ENCODE measurements around the gene CDC45. TPM values are rescaled to one million over a fixed set of nuclear protein-coding genes. Genes with fewer than 3 reads are reported as not detected.

The CDC45 gene
- total RNA-seq, 1 donor from 2014 or later, result 31.2 TPM

DNA sequence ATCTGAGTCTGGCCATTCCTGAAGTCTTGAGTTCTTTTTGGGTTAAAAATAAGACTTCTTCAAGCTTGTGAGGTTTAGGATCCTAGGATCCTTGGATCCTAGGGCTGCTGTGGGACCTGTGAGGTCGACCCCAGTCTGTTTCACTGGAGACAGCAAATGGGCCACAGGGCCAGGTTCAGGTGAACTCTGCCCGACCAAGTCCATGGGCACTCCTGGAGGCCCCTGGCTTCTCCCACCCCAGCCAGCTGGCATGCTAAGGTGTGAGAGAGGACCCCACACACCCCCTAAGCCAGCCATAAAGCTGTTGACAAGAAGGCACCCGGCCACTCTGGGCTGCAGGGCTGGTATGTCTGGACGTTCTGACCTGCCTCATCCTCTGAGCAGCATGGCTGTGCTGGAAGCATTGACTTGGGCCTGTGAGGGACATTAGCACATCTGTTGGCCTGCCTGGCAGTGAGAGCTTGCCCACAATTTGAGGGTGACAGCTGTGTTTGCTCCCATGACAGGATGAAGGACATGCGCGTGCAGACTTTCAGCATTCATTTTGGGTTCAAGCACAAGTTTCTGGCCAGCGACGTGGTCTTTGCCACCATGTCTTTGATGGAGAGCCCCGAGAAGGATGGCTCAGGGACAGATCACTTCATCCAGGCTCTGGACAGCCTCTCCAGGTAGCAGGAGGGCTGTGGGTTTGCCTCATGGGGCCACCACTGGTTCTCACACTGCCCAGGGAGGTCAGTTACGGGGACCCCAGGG lies 28.5 kb downstream of the CDC45 start:
- no peak overlapping the region for H3K4me3 ChIP-seq (ENCODE audit: low read depth, low read length)
- no peak for DNase-seq (ENCODE audit: low read depth)
- TF ChIP-seq, protein P1, sequence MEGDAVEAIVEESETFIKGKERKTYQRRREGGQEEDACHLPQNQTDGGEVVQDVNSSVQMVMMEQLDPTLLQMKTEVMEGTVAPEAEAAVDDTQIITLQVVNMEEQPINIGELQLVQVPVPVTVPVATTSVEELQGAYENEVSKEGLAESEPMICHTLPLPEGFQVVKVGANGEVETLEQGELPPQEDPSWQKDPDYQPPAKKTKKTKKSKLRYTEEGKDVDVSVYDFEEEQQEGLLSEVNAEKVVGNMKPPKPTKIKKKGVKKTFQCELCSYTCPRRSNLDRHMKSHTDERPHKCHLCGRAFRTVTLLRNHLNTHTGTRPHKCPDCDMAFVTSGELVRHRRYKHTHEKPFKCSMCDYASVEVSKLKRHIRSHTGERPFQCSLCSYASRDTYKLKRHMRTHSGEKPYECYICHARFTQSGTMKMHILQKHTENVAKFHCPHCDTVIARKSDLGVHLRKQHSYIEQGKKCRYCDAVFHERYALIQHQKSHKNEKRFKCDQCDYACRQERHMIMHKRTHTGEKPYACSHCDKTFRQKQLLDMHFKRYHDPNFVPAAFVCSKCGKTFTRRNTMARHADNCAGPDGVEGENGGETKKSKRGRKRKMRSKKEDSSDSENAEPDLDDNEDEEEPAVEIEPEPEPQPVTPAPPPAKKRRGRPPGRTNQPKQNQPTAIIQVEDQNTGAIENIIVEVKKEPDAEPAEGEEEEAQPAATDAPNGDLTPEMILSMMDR (conservative IDR thresholded peaks at IDR 0.05; ENCODE audit: low read depth, low read length), result no peak

DNA sequence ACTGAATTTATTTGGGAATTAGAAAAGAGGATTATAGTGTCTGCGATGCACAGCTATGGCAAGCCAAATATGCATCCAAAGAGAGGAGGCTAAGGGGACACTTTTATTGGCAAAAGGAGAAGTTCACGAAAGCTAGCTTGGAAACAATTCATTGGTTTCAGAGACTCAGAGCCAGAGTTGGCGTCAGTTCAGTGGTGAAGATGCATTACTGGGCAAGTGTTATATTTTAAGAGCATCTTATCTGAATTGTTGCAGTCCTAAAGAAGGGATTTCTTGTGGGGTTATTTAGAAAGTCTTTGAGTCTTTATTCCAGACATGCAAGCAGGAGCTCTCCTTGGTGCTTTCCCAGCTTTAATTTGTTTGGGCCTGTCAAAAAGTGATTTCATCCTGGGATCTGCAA lies 29.5 kb downstream of the CDC45 start:
- TF ChIP-seq, protein P1 (conservative IDR thresholded peaks at IDR 0.05; ENCODE audit: low read depth, low read length), result no peak
- DNase-seq (ENCODE audit: low read depth), result no peak

DNA sequence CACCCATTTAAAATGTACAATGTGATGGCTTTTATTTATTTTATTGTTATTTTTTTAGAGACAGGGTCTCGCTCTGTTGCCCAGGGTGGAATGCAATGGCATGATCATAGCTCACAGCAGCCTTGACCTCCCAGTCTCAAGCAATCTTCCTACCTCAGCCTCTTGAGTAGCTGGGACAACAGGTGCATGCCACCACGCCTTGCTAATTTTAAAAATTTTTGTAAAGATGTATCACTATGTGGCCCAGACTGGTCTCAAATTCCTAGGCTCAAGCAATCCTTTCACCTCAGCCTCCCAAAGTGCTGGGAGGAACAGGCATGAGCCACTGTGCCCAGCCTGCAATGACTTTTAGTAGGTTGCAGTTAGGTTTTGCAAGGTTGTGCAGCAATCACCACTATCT lies 30.2 kb downstream of the CDC45 start:
- TF ChIP-seq, protein P1 (conservative IDR thresholded peaks at IDR 0.05; ENCODE audit: low read depth, low read length), result no peak
- H3K4me3 ChIP-seq (ENCODE audit: low read depth, low read length), result no peak overlapping the region
- no peak for DNase-seq (ENCODE audit: low read depth)

More for the DNA sequence above, 29.5 kb downstream of the CDC45 start:
- no peak overlapping the region for H3K4me3 ChIP-seq (ENCODE audit: low read depth, low read length)

- TF ChIP-seq, protein P1 (conservative IDR thresholded peaks at IDR 0.05; ENCODE audit: low read depth, low read length), result no peak
- no peak overlapping the region for H3K4me3 ChIP-seq (ENCODE audit: low read depth, low read length)
- no peak for DNase-seq (ENCODE audit: low read depth)
Observed at GRCh38 chr22:19510919-19511341, 31.2 kb downstream of the CDC45 start.

DNA sequence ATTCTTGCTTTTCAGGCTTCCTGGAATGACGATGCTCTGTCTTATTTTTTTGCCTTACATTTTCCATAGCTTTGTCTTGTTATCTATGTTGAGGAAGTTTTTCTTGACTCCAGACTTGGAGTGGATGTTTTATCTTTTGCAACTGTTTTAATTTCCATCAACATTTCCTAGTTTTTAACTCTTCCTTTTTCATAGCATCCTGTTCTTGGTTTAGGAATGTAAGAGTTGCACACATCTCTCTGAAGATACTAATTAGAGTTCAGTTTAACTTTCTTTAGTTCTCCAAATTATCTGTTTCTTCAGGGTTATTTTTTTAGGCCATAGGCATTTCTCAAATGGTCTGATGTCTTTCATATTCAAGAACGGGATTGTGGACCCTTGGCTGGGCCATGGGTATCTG lies 34.1 kb downstream of the CDC45 start:
- TF ChIP-seq, protein P1 (conservative IDR thresholded peaks at IDR 0.05; ENCODE audit: low read depth, low read length), result no peak
- DNase-seq (ENCODE audit: low read depth), result no peak
- H3K4me3 ChIP-seq (ENCODE audit: low read depth, low read length), result no peak overlapping the region

DNA sequence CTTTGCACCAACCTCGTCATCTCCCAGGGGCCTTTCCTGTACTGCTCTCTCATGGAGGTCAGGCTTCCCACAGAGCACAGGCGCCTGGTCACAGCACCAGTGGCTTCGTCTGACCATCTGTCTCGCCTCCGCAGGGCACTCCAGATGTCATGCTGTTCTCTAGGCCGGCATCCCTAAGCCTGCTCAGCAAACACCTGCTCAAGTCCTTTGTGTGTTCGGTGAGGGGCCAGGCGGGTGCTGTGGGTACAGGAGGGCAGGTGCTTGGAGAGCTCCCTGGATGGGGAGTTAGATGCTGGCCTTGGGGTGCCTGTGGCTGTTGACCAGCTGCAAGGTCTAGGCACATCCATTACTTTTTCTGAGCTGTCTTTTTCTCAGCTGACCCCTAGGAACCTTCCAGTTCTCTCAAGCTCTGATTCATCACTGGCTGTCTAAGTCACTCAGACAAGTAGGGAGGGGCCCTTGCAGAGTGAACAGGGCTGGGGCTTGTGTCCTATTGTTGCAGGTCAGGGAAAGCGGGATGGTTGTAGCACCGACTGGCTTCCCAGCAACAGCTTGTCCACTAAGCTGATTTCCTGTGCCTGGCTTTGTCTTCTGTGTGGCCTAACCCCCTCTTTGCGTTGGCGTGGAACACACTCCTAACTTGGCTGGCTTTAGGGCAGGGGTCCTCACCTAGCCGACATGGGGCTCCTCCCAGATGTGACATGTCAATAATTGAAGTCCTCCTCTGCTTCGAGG lies 35.3 kb downstream of the CDC45 start:
- TF ChIP-seq, protein P1 (conservative IDR thresholded peaks at IDR 0.05; ENCODE audit: low read depth, low read length), result no peak
- DNase-seq (ENCODE audit: low read depth), result no peak
- no peak overlapping the region for H3K4me3 ChIP-seq (ENCODE audit: low read depth, low read length)

Measured in epithelial cell of proximal tubule (primary cell).